HG02678 (cell line): ENCODE measurements around the gene KPNA6.
"Not testable (repeated sequence)": the region's sequence is repeated elsewhere in the genome, so short reads cannot be mapped to it uniquely, and the experiment has no call there.

Experiments used
- ATAC-seq: cut with Tn5 transposase; IDR thresholded peaks from one replicate; pipeline ENCODE4 v1.9.1; 2021; ENCODE audit warnings: mild to moderate bottlenecking, moderate library complexity; ENCODE audit not compliant: unreplicated experiment

Gene KPNA6

DNA sequence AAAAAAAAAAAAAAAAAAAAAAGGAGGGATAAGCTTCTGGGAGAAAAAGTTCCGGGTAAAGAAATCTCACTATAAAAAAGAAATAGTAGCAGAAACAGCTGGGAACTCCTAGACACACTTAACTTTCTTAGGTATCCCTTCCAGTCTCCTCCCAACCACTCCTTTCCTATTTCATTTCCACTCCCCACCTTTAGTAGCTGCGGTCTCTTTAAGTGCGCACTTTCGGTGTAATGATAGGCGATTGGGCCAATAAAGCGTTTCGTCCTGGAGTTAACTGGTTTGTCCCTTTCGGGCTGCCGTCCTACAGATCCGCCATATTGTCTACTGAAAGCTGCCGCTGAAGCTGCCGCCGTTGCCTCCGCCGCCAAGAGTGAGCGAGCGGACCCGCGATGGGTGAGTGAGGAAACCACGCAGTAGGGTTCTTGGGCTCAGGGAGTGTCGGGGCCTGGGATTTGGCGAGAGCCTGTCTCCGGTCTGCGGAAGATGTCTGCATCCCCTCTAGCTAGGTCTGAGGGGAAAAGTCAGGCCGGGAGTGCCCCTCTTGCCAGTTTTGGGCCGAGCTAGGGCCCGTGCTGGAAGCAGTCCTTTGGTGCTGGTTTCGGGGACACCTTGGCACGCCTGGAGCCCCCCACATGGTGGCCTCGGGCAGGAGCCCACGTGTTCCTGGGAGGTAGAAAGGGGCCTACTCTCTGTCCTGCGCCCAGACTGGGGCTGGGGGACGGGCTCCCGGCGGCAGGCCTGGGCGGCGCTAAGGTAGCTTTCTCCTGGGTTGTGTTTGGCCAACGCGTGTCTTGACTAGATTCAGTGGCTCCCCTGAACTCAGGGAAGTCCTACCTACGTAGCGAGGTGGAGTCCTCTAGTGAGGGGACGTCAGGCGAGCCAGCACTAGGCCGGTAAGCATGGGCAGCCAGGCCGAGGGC is at the start of gene KPNA6:
KPNA6 (plus strand) TSS at position 315 of the 920 bp plus-strand sequence; CDS start at position 390, 75 bp downstream.
- ATAC-seq = peak; percentile 76

DNA sequence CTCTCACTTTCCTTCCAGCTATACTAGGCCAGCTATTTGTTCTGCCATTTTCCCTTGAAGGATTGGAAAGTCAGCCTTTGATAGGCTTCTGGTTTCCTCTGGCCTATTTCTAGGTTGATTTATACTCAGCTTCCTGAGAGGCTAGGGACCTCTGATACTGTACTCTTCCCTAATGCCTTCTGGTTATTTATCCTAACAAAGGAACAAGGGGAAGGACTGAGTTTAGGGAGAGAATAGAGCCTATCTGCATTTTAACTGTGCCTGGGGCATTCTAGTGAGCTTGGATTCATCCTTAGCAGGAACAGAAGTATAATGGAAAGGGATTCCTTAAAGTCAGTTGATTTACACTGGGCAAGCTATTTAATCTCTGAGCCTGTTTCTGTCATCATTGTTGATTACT is 46.9 kb upstream of the KPNA6 start:
- no peak for ATAC-seq

DNA sequence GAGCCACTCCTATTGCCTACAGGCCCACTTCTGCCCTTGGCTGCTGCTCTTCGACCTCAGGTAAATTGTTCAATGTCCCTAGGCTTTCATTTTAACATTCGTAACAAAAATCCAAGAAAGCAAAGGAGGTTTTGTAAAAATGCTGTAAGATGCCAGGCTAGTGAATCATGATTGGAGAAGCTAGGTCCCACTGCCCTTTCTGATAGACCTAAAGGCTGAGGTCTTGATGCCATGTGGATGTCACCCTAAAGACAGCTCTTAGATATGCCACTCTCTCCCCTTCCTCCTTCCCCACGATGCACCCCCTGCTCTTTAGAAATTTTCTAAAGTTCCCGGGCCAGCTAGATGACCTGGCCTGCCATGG is 45.0 kb upstream of the KPNA6 start:
- ATAC-seq = no peak

DNA sequence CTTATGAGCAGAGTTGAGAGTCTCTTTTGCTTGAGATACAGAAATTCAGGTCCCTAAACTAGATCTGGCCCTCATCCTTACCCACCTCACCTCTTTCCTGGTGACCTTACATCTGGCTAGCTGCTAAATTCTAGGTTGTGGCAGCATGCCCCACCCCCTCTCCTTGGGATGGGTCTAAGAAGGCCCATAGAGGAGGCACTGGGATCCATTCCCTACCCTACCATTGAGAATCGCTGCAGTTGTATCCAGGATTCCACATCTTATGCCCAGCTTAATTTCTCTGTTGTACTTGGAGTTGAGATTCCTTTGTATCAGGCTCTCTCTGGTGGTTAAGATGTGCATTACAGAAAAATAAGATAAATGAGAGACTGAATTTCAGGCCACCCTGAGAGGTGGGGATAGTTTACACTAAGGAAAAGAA is 44.6 kb upstream of the KPNA6 start:
- no peak for ATAC-seq

DNA sequence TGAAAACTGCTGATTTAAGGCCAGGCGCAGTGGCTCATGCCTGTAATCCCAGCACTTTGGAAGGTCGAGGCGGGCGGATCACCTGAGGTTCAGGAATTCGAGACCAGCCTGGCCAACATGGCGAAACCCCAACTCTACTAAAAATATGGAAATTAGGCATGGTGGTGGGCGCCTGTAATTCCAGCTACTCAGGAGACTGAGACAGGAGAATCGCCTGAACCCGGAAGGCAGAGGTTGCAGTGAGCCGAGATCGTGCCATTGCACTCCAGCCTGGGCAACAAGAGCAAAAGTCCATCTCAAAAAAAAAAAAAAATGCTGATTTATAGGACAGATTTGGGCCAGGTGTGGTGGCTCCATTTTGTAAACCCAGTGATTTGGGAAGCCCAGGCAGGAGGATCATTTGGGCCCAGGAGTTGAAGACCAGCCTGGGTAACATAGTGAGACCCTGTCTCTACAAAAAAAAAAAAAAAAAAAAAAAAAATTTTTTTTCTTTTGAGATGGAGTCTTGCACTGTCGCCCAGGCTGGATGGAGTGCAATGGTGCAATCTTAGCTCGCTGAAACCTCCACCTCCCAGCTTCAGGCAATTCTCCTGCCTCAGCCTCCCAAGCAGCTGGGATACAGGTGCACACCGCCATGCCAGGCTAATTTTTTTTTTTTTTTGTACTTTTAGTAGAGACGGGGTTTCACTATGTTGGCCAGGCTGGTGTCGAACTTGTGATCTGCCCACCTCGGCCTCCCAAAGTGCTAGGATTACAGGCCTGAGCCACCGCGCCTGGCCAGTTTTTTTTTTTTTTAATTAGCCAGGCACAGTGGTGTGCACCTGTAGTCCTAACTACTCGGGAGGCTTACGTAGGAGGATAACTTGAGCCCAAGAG is 42.0 kb upstream of the KPNA6 start:
- not testable (repeated sequence) for ATAC-seq

DNA sequence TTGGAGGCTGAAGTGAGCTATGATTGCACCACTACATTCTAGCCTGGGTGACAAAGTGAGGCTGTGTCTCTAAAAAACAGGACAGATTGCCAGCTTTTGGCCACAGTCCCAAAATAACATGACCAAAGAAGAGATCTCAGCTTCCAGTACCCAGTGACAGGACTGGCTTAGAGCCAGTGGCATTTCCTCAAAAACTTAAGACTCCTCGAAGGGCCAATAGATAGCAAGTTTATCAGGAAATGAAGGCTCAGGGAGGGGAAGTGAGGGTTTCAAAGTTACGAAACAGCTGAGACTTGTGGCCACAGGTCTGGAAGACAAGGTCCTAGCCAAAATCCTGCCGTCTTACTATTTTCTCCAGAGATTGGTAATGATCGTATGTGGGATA is 41.4 kb upstream of the KPNA6 start:
- no peak for ATAC-seq

DNA sequence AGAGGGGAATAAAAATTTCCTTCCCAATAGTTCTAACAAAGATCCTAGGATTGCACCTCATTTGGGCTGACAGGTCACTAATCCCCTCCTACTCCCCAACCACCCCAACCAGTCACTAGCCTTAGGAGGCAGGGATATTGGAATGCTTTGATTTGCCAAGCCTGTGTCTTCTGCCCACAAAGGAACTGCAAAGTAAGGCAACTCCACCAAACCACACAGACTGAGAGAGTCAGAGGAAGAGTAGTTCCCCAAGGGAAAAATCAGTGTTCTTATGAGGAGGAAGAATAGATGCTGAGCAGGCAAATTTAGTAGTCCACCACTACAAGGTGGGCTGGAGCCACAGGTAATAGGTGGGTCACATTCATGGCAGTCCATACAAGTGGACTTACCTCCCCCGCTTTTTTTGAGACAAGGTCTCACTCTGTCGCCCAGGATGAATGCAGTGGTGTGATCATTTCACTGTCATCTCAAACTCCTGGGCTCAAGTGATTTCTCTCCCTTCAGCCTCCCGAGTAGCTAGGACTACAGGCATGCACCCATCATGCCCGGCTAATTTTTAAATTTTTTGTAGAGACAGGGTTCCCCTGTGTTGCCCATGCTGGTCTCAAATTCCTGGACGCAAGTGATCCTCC is 38.8 kb upstream of the KPNA6 start:
- no peak for ATAC-seq

DNA sequence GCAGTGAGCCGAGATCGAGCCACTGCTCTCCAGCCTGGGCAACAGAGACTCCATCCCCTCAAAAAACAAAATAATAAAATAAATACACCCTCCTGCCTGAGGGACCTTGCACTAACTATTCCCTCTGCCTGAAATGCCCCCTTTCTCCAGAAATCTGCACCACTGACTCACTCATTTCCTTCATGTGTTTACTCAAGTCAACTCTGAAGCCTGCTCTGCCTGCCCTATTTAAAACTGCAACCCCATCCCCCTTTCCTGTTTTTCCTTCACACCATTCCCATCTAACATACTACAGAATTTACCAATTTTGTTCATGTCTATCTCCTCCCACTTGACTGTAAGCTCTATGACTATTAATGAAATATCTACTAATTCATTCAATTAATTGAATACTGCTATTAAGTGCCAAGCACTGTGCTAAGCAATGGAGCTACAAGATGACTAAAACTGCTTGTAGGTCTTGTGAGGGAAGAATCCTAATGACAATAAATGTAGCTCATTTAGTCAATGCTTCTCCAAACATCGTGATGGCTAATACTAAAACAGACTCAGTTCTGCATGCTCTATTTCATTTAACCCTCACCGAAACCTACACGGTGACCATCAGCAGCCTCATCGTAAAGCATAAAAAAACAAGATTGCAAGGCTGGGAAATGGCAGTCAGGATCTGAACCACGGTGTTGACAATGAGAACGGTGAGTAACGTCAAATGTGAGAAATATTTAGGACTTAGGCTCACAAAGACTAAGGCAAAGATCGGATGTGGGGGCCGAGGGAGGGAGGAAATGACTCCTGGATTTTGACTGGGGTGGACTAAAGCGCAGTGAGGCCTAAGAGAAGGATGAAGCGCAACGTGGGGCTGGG is 35.9 kb upstream of the KPNA6 start:
- no peak for ATAC-seq

DNA sequence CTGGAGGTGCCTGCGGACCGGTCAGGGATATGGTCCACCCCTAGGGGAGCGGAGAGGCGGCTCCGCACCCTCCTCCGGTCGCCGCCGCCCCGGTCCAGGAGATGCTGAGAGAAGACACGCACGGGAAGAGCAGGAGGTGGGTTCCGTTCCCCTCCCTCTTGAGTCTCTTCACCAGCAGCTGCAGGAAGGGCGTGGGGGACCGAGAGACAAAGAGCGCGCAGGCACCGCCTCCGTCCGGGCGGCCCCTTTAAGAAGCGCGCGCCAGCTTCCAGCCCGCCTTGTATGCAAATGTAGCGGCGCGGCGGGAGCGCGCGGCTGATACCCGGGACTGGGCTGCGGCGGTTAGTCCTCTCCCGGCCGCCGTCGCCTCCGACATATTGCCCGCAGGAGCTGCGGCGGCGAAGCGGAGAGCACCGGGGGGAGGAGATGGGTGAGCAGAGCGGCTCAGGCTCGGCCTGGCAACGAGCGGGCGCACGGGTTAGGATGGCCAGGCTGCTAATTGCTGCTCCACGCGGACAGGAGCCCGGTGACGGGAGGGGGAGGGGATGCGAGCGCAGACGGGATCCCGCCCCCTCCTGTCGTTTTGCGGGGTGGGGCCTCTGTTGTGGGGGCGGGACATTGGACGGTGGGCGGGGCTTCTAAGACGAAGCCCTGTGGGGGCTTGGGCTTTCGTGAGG is 35.1 kb upstream of the KPNA6 start, which contains the start of gene TMEM39B:
TMEM39B (plus strand) TSS at position 318 of the 677 bp plus-strand sequence; CDS start at position 427, 109 bp downstream.
- ATAC-seq = peak; percentile 85

DNA sequence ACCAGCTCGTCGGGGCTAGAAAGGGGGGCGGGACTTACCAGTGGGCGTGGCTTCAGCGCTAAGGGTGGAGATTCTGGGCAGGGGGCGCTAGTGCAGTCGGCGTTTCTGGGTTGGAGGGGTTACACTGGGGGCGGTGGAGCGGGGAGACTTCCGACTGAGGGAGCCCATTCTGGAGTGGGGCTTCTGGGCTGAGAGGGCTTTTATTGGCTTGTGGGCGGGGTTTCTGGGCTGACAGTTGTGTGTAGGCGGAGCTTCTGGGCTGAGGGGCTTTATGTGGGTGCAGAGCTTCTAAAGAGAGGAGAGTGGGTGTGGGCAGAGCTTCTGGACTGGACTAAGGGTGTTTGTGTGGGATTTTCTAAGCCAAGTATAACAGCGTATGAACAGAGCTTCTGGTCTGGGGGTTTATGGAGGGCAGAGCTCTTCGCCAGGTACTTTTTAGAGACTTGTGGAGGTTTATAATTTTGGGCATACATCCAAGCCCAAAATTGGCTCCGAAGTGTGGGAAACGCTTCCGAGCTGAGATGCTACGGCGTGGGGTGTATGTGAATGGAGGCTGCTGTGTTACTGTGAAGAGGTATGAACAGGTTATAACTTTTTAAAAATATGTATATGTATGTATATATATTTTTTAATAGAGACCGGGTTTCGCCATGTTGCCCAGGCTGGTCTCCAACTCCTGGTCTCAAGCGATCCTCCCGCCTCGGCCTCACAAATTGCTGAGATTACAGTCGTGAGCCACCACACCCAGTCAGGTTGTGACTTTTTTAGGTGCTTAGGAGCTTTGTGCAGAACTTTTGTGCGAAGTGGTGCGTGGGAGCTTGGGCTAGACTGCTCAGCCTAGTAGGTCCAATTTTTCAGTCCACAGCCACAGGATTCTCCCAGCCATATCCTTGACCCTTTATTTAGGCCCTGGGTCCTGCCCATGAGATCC is 34.3 kb upstream of the KPNA6 start:
- ATAC-seq = peak; percentile 26

DNA sequence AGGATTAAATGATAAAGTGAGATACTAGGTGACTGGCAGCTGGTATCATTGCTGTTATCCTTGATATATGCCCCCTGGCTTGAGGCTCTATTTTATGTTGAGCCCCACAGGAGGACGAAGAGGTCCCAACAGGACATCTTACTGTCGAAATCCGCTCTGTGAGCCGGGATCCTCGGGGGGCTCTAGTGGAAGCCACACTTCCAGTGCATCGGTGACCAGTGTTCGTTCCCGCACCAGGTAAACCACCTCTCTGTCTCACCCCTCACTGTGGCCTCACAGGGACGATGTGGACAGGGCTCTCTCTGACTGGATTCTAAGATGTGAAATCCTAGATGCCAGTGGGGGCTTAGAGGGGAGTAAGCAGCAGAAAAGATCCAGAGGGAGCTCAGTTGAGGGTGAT is 33.0 kb upstream of the KPNA6 start:
- ATAC-seq = no peak

DNA sequence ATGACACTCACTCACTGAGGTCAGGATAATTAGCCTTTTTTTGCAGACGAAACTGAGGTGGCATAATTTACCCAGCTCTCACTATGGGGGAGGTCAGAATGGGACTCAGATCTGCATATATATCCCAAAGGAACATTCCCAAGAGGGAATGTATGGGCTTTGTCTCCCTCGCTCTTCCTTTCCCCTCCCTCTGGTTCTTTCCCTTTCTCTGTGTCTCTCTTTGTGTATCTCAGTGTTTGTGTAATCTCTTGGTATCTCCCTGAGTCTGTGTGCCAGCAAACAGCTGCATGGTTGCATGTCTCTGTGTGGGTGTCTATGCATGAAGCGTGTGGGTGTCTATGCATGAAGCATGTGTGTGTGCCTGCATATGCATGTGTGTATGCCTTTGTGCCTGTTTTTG is 30.4 kb upstream of the KPNA6 start:
- ATAC-seq = no peak

DNA sequence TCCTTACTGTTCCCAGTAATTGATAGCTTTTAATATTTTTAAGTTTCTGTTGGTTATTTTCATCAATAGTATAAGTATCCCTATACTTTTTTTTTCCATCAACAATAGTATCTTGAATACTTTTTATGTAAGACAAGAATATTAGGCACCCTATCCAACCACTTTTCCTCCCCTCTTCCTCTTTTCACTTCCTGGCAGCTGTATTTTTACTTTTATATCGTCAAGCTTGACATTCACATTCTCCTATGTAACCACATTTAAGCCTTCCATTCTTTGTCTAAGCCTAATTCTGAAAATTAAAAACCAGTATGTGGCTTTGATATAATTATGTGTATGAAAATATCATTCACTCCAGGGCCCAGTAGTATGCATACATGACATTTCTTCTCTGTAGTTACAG is 25.8 kb upstream of the KPNA6 start:
- no peak for ATAC-seq

DNA sequence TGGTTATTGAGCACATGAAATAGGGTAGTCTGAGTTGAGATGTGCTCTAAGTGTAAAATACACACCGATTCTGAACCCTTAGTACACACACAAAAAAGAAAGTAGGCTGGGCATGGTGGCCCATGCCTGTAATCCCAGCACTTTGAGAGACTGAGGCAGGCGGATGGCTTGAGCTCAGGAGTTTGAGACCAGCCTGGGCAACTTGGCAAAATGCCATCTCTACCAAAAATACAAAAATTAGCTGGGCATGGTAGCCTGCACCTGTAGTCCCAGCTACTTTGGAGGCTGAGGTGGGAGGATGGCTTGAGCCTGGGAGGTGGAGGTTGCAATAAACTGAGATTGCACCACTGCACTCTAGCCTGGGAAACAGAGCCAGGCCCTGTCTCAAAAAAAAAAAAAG is 21.5 kb upstream of the KPNA6 start:
- ATAC-seq = not testable (repeated sequence)

DNA sequence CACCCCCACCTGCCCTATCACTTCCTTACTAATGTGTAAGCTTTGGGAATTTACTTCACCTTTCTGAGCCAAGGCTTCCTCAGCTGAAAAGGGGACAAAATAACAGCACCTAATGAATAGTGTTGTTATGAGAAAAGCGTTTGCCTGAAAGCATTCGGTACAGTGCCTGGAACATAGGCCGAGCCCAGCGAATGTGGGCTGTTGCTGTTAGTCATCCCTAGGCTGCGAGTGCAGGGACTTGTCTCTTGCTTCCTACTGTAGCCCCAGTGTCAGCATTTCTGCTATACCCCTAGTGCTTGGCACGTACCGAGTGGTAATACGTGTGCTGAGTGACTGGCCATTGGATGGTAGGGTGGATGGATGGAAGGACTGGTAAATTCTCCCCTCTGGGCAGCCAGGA is 16.7 kb upstream of the KPNA6 start:
- ATAC-seq = no peak

DNA sequence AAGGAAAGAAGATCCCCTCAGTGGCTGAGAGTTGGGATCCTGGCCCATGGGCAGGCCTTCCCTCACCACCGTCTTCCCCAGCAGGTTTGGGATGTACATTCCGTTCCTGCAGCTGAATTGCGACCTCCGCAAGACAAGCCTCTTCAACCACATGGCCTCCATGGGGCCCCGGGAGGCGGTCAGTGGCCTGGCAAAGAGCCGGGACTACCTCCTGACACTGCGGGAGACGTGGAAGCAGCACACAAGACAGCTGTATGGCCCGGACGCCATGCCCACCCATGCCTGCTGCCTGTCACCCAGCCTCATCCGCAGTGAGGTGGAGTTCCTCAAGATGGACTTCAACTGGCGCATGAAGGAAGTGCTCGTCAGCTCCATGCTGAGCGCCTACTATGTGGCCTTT is 16.3 kb upstream of the KPNA6 start:
- ATAC-seq = no peak

DNA sequence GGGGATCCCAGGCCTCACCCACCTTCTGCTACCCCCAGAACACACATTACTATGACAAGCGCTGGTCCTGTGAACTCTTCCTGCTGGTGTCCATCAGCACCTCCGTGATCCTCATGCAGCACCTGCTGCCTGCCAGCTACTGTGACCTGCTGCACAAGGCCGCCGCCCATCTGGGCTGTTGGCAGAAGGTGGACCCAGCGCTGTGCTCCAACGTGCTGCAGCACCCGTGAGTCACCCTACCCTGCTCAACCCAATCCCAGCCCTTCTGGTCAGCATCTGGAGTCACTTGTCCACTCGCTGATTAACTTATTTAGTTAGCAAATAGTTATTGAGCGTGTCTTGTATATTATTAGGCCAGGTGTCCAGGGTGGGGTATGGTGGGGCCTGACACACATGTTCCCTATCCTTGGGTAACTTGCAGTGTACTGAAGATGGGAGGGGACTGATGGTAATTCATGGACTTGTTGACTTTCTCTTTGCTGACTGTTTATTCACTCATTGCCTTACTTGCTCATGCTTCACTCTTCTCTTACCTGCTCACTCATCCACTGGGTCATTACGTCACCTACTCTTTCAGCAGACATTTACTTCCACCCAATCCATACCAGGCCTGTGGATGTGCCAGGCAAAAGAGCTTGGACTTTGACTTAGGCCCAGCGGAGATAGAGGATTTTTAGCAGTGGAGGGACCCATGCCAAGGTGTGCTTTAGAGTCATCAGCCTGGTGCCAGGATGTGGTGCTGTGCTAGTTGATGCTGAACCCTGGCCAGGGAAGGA is 12.9 kb upstream of the KPNA6 start:
- ATAC-seq = no peak

DNA sequence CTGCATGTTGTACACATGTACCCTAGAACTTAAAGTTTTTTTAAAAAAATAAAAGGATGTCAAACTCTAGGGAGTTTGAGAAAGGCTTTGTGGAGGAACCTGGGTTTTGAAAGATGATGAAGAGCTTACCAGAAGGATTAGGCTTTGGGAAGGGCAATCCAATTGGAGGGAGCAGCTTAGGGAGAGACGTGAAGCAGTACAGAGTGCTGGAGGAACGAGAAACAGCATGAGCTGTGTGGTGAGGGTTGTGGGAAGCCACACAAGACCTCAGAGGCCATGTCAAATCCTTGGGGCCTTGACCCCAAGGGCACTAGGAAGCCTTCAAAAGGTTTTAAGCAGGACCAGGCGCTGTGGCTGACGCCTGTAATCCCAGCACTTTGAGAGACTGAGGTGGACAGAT is 8.4 kb upstream of the KPNA6 start:
- no peak for ATAC-seq
